Measurements from ENCODE around the gene EIF4H. TPM values are rescaled to one million over a fixed set of nuclear protein-coding genes. Genes with fewer than 3 reads are reported as not detected.

Gene EIF4H
- total RNA-seq, 1 donor from 2014 or later, result 188 TPM

GRCh38 chr7:74173491-74173865 is 678 bp upstream of the EIF4H start:
- H3K9me3 ChIP-seq (ENCODE audit: control insufficient read depth in 3 of 3, low read length in 3 of 3), result no peaks in the 10 kb centered on the region
- H3K27ac ChIP-seq (ENCODE audit: low read depth, low read length), result peak overlapping the region; percentile 97
- H3K27me3 ChIP-seq (ENCODE audit: control insufficient read depth in 3 of 3, insufficient read depth in 3 of 3, low read length in 3 of 3), result no peaks in the 10 kb centered on the region
- H3K4me1 ChIP-seq (ENCODE audit: control insufficient read depth in 3 of 3, insufficient read depth in 3 of 3, low read length in 3 of 3), result peaks cover 28 to 43% (median 39%) of the 10 kb centered on the region in 3 donors
- H3K4me3 ChIP-seq (ENCODE audit: low read length in 3 of 3), result peak overlapping the region; percentile 74 to 94 (median 78)
- H3K9ac ChIP-seq (ENCODE audit: low read depth in 1 of 3, low read length in 3 of 3), result peak overlapping the region; percentile 93 to 99 (median 95)
- H3K36me3 ChIP-seq (ENCODE audit: control insufficient read depth in 3 of 3, insufficient read depth in 3 of 3, low read length in 3 of 3), result peaks cover 0 to 4% (median 3%) of the 10 kb centered on the region in 3 donors

GRCh38 chr7:74174606-74175082 is 488 bp downstream of the EIF4H start:
- H3K4me1 ChIP-seq (ENCODE audit: control insufficient read depth in 3 of 3, insufficient read depth in 3 of 3, low read length in 3 of 3), result peaks cover 34 to 55% (median 49%) of the 10 kb centered on the region in 3 donors

GRCh38 chr7:74175340-74175739 is 1.2 kb downstream of the EIF4H start:
- H3K27me3 ChIP-seq (ENCODE audit: control insufficient read depth in 3 of 3, insufficient read depth in 3 of 3, low read length in 3 of 3), result no peaks in the 10 kb centered on the region
- peaks cover 0 to 5% (median 4%) of the 10 kb centered on the region in 3 donors for H3K36me3 ChIP-seq (ENCODE audit: control insufficient read depth in 3 of 3, insufficient read depth in 3 of 3, low read length in 3 of 3)
- peaks cover 40 to 62% (median 56%) of the 10 kb centered on the region in 3 donors for H3K4me1 ChIP-seq (ENCODE audit: control insufficient read depth in 3 of 3, insufficient read depth in 3 of 3, low read length in 3 of 3)
- peak overlapping the region; percentile 97 for H3K27ac ChIP-seq (ENCODE audit: low read depth, low read length)
- no peaks in the 10 kb centered on the region for H3K9me3 ChIP-seq (ENCODE audit: control insufficient read depth in 3 of 3, low read length in 3 of 3)
- H3K4me3 ChIP-seq (ENCODE audit: low read length in 3 of 3), result peak overlapping the region; percentile 78 to 98 (median 94)
- H3K9ac ChIP-seq (ENCODE audit: low read depth in 1 of 3, low read length in 3 of 3), result peak overlapping the region; percentile 94 to 99 (median 99)

More at GRCh38 chr7:74174606-74175082, 488 bp downstream of the EIF4H start:
- peaks cover 0 to 5% (median 4%) of the 10 kb centered on the region in 3 donors for H3K36me3 ChIP-seq (ENCODE audit: control insufficient read depth in 3 of 3, insufficient read depth in 3 of 3, low read length in 3 of 3)
- no peaks in the 10 kb centered on the region for H3K27me3 ChIP-seq (ENCODE audit: control insufficient read depth in 3 of 3, insufficient read depth in 3 of 3, low read length in 3 of 3)
- H3K27ac ChIP-seq (ENCODE audit: low read depth, low read length), result peak overlapping the region; percentile 97
- peak overlapping the region; percentile 78 to 98 (median 94) for H3K4me3 ChIP-seq (ENCODE audit: low read length in 3 of 3)
- H3K9me3 ChIP-seq (ENCODE audit: control insufficient read depth in 3 of 3, low read length in 3 of 3), result no peaks in the 10 kb centered on the region
- peak overlapping the region; percentile 94 to 99 (median 99) for H3K9ac ChIP-seq (ENCODE audit: low read depth in 1 of 3, low read length in 3 of 3)

- Histone ChIP-seq H3K36me3 (ENCODE audit: control insufficient read depth in 3 of 3, insufficient read depth in 3 of 3, low read length in 3 of 3) (peaks cover 0 to 5% (median 4%) of the 10 kb centered on the region in 3 donors), H3K9me3 (ENCODE audit: control insufficient read depth in 3 of 3, low read length in 3 of 3) (no peaks in the 10 kb centered on the region), H3K4me3 (ENCODE audit: low read length in 3 of 3) (peak overlapping the region in 2 of 3 donors; percentile 0 to 1), H3K27ac (ENCODE audit: low read depth, low read length) (no peak overlapping the region), H3K27me3 (ENCODE audit: control insufficient read depth in 3 of 3, insufficient read depth in 3 of 3, low read length in 3 of 3) (no peaks in the 10 kb centered on the region), H3K4me1 (ENCODE audit: control insufficient read depth in 3 of 3, insufficient read depth in 3 of 3, low read length in 3 of 3) (peaks cover 49 to 71% (median 66%) of the 10 kb centered on the region in 3 donors), H3K9ac (ENCODE audit: low read depth in 1 of 3, low read length in 3 of 3) (peak overlapping the region in 2 of 3 donors; percentile 17 to 26)
These were observed 2.4 kb downstream of the EIF4H start for GRCh38 chr7:74176555-74176954.

GRCh38 chr7:74178632-74179031 is 4.5 kb downstream of the EIF4H start:
- Histone ChIP-seq H3K9ac (ENCODE audit: low read depth in 1 of 3, low read length in 3 of 3) (peak overlapping the region in 1 of 3 donors; percentile 1), H3K4me3 (ENCODE audit: low read length in 3 of 3) (peak overlapping the region in 1 of 3 donors; percentile 18), H3K9me3 (ENCODE audit: control insufficient read depth in 3 of 3, low read length in 3 of 3) (no peaks in the 10 kb centered on the region), H3K4me1 (ENCODE audit: control insufficient read depth in 3 of 3, insufficient read depth in 3 of 3, low read length in 3 of 3) (peaks cover 60 to 80% (median 78%) of the 10 kb centered on the region in 3 donors), H3K36me3 (ENCODE audit: control insufficient read depth in 3 of 3, insufficient read depth in 3 of 3, low read length in 3 of 3) (peaks cover 0 to 5% (median 4%) of the 10 kb centered on the region in 3 donors), H3K27me3 (ENCODE audit: control insufficient read depth in 3 of 3, insufficient read depth in 3 of 3, low read length in 3 of 3) (no peaks in the 10 kb centered on the region), H3K27ac (ENCODE audit: low read depth, low read length) (no peak overlapping the region)

- peaks cover 0 to 5% (median 4%) of the 10 kb centered on the region in 3 donors for H3K36me3 ChIP-seq (ENCODE audit: control insufficient read depth in 3 of 3, insufficient read depth in 3 of 3, low read length in 3 of 3)
- H3K27ac ChIP-seq (ENCODE audit: low read depth, low read length), result peak overlapping the region; percentile 36
These were observed 5.9 kb downstream of the EIF4H start for GRCh38 chr7:74179935-74180604.

GRCh38 chr7:74180866-74181265 is 6.7 kb downstream of the EIF4H start:
- Histone ChIP-seq H3K9me3 (ENCODE audit: control insufficient read depth in 3 of 3, low read length in 3 of 3) (no peaks in the 10 kb centered on the region), H3K9ac (ENCODE audit: low read depth in 1 of 3, low read length in 3 of 3) (peak overlapping the region in 1 of 3 donors; percentile 17), H3K4me3 (ENCODE audit: low read length in 3 of 3) (peak overlapping the region in 1 of 3 donors; percentile 8), H3K27ac (ENCODE audit: low read depth, low read length) (peak overlapping the region; percentile 36), H3K27me3 (ENCODE audit: control insufficient read depth in 3 of 3, insufficient read depth in 3 of 3, low read length in 3 of 3) (no peaks in the 10 kb centered on the region), H3K4me1 (ENCODE audit: control insufficient read depth in 3 of 3, insufficient read depth in 3 of 3, low read length in 3 of 3) (peaks cover 65 to 88% (median 88%) of the 10 kb centered on the region in 3 donors), H3K36me3 (ENCODE audit: control insufficient read depth in 3 of 3, insufficient read depth in 3 of 3, low read length in 3 of 3) (peaks cover 0 to 5% (median 4%) of the 10 kb centered on the region in 3 donors)

More at GRCh38 chr7:74179935-74180604, 5.9 kb downstream of the EIF4H start:
- Histone ChIP-seq H3K4me3 (ENCODE audit: low read length in 3 of 3) (no peak overlapping the region), H3K9me3 (ENCODE audit: control insufficient read depth in 3 of 3, low read length in 3 of 3) (no peaks in the 10 kb centered on the region), H3K4me1 (ENCODE audit: control insufficient read depth in 3 of 3, insufficient read depth in 3 of 3, low read length in 3 of 3) (peaks cover 66 to 90% (median 89%) of the 10 kb centered on the region in 3 donors), H3K9ac (ENCODE audit: low read depth in 1 of 3, low read length in 3 of 3) (no peak overlapping the region), H3K27me3 (ENCODE audit: control insufficient read depth in 3 of 3, insufficient read depth in 3 of 3, low read length in 3 of 3) (no peaks in the 10 kb centered on the region)

GRCh38 chr7:74181821-74182220 is 7.7 kb downstream of the EIF4H start:
- Histone ChIP-seq H3K4me1 (ENCODE audit: control insufficient read depth in 3 of 3, insufficient read depth in 3 of 3, low read length in 3 of 3) (peaks cover 61 to 87% (median 85%) of the 10 kb centered on the region in 3 donors), H3K4me3 (ENCODE audit: low read length in 3 of 3) (no peak overlapping the region), H3K36me3 (ENCODE audit: control insufficient read depth in 3 of 3, insufficient read depth in 3 of 3, low read length in 3 of 3) (peaks cover 0 to 3% (median 0%) of the 10 kb centered on the region in 3 donors), H3K9ac (ENCODE audit: low read depth in 1 of 3, low read length in 3 of 3) (no peak overlapping the region), H3K9me3 (ENCODE audit: control insufficient read depth in 3 of 3, low read length in 3 of 3) (no peaks in the 10 kb centered on the region), H3K27me3 (ENCODE audit: control insufficient read depth in 3 of 3, insufficient read depth in 3 of 3, low read length in 3 of 3) (no peaks in the 10 kb centered on the region), H3K27ac (ENCODE audit: low read depth, low read length) (peak overlapping the region; percentile 36)

- Histone ChIP-seq H3K9me3 (ENCODE audit: control insufficient read depth in 3 of 3, low read length in 3 of 3) (no peaks in the 10 kb centered on the region), H3K4me3 (ENCODE audit: low read length in 3 of 3) (no peak overlapping the region), H3K36me3 (ENCODE audit: control insufficient read depth in 3 of 3, insufficient read depth in 3 of 3, low read length in 3 of 3) (peaks cover 0 to 3% (median 0%) of the 10 kb centered on the region in 3 donors), H3K27ac (ENCODE audit: low read depth, low read length) (no peak overlapping the region), H3K27me3 (ENCODE audit: control insufficient read depth in 3 of 3, insufficient read depth in 3 of 3, low read length in 3 of 3) (no peaks in the 10 kb centered on the region), H3K4me1 (ENCODE audit: control insufficient read depth in 3 of 3, insufficient read depth in 3 of 3, low read length in 3 of 3) (peaks cover 68 to 89% (median 85%) of the 10 kb centered on the region in 3 donors), H3K9ac (ENCODE audit: low read depth in 1 of 3, low read length in 3 of 3) (no peak overlapping the region)
These were observed 8.4 kb downstream of the EIF4H start for GRCh38 chr7:74182453-74183090.

All from skeletal muscle tissue (tissue), 4 donors.